DMS79 (cell line): ENCODE measurements around the gene DNAJB8.
A peak's percentile ranks its signal among the peaks of the same experiment; 100 is the strongest.

Source experiments
- DNase-seq: peaks from one replicate; lab custom pipeline; 2025; lab: John Stamatoyannopoulos, UW

DNAJB8 gene

GRCh38 chr3:128466840-128467541 is at the start of gene DNAJB8:
DNAJB8 (minus strand) TSS chr3:128466890; CDS start chr3:128463245, 3,645 bp downstream.
- no peak for DNase-seq

GRCh38 chr3:128515967-128516366 is 49.3 kb upstream of the DNAJB8 start:
- no peak for DNase-seq

DNA sequence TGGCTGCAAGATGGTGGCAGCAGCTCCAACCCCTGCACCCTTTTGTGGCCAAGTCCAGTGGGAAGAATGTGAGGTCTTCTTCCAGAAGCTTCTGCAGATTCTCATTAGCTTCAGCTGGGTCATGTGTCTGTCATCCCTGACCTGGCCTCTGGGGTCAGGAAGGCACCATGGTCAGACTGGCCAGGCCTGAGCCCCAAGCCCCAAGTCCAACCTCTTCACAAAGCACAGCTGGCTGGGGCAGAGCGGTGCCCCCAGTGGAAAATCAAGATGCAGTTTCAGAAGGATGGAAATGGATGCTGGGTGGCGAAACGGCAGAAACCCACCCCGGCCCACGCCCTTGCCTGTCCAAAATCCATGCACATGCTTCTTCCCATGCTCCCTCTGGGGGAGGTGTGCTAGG is 42.2 kb upstream of the DNAJB8 start:
- no peak for DNase-seq

GRCh38 chr3:128506754-128507153 is 40.1 kb upstream of the DNAJB8 start:
- no peak for DNase-seq

GRCh38 chr3:128505771-128506170 is 39.1 kb upstream of the DNAJB8 start:
- DNase-seq: no peak

DNA sequence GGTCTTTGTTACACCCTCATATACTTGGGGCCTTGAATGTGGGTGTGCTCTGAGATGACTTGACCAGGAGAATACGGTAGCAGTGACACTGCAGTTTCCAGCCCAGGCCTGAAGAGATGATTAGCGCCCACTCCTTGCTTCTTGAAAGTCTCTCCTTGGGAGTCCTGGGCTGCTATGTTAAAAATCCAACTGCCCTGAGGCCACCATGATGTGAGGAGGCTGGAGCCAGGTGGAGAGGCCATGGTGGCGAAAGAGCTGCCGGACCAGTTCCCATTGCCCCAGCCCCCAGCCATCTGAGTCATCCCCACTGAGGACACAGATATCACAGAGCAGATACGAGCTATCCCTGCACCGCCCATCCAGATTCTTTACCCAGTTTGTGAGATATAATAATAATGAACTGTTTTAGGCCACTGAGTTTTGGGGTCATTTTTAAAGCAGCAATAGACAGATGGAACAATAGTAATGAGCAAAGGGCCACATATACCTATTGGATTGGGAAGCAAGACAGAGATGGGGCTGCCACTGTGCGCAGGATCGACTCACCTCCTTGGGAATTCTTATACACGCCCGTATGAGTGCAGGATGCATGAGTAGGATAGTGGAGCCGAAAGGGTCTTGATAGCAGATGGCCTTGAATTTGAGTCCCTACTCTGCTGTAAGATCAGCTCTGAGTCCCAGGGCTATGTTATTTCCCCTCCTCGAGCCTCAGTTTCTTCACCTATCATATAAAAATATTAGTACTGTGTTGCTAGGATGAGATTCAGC is 38.5 kb upstream of the DNAJB8 start:
- DNase-seq: no peak

- no peak for DNase-seq
Observed at GRCh38 chr3:128504533-128504915, 37.8 kb upstream of the DNAJB8 start.

GRCh38 chr3:128503751-128504532 is 37.3 kb upstream of the DNAJB8 start:
- no peak for DNase-seq

DNA sequence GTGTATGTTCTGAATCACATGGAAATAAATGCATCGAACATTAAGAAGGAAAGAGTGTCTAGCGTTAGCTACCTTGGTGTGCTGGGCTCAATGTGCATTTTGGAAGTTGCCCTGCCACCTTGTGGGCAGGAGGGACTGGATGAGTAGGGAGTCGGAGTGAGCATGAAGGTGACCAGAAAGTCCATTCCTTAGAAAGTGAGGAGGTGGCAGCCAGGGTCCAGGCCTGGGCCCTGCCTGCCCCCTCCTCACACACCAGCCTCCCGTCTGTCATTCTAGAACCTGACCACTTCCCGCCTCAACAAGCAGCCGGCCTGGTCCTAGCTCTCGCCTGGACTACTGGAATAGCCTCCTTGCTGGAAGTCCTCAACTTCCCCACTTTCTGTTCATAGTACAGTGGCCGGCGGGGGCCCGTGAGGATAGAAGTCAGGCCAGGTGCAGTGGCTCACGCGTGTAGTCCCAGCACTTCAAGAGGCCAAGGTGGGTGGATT is 36.5 kb upstream of the DNAJB8 start:
- DNase-seq: no peak

DNA sequence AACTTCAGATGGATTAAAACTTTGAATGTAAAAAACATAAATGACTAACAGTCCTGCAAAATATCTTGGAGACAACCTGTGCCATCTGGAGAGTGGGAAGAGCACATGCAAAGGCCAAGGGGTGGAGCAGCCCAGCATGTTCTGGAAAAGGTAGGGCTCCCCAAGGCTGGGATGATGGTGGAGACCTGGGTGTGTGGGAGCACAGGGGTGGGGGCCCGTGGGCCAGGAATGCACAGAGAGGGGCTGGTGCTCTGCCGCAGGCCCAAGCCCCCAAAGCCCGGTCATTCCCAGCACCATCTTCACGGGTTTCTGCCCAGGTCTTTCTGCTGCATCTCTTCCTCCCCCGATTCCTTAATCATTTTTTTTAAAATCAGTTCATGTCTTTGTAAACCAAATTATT is 36.0 kb upstream of the DNAJB8 start:
- no peak for DNase-seq

- no peak for DNase-seq
Observed at GRCh38 chr3:128501431-128501830, 34.7 kb upstream of the DNAJB8 start.

GRCh38 chr3:128500556-128500955 is 33.9 kb upstream of the DNAJB8 start:
- no peak for DNase-seq

DNA sequence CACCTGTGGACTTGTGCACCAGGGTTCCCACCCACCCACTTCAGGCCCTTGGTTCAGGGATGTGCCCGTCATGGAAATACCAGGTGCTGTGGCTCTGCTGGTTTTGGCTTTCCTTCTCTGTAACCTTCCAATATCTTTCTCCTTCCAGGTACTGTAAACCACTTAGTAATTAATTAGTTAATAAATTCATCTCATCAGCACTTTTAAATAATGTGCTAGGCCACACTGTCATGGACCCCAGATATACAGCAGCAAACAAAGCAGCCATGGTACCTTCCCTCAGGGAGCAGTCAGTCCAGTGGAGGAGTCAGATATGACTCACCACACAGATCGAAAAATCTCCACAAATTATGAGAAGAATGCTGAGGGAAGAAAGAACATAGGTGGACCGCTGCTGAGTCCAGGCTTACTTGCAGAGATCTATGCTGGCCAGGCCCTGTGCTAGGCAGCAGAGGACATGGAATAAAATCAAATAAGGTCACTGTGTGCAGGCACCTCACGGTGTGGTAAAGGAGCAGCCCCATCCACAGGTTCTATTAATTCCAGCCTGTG is 33.1 kb upstream of the DNAJB8 start:
- no peak for DNase-seq

DNA sequence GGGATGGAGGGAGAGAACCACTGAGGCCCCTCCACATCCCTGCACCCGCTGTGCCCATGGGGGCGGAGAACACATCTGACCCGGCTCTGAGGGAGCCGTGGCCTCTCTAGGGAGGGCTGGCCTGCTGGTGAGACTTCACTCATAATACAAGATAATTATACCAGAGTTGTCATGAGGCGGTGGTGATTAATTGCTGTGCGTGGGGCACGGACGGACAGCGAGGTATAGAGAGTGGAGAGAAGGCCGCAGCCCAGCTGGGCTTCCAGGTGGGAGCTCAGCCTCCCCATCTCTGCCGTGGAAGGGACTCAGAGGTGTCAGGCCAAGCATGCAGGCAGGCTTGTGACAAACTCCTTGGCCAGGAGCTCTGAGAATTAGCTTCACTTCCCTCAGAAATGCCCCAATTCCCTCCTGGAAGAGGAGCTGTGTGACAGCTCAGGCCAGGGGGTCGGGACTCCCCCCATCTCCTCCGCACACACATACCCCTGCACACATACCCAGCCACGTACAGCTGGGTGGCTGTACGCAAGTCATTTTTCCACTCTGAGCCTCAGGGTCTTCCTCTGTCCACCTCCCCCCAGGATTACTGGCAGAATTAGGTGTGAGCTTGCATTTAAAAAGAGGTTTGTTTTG is 32.3 kb upstream of the DNAJB8 start:
- DNase-seq: no peak

DNA sequence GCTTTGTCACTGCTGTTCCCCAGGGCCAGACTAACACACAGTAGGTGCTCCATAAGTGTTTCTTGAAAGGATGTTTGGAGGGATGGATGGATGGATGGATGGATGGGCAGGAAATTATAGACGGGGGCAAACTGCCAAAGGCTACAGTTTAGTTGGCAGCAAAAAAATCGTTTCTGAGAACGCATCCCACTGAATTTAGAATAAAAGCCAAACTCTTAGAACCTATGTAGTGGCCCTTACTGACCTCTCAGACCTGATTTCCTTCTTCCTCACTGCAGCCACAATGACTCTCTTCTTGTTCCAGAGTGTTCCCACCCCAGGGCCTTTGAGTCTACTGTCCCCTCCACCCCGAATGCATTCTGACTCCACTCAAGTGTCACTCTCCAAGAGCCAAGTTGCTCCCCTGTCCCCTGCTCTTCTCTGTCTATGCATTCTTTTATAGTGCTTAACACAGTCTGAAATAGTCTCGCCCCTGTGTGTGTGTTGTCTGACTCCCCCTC is 31.5 kb upstream of the DNAJB8 start:
- DNase-seq: no peak

GRCh38 chr3:128497305-128498126 is 30.8 kb upstream of the DNAJB8 start:
- DNase-seq: peak; percentile 52

GRCh38 chr3:128496602-128497304 is 30.1 kb upstream of the DNAJB8 start:
- DNase-seq: no peak

- DNase-seq: no peak
Observed at GRCh38 chr3:128496019-128496601, 29.4 kb upstream of the DNAJB8 start.

DNA sequence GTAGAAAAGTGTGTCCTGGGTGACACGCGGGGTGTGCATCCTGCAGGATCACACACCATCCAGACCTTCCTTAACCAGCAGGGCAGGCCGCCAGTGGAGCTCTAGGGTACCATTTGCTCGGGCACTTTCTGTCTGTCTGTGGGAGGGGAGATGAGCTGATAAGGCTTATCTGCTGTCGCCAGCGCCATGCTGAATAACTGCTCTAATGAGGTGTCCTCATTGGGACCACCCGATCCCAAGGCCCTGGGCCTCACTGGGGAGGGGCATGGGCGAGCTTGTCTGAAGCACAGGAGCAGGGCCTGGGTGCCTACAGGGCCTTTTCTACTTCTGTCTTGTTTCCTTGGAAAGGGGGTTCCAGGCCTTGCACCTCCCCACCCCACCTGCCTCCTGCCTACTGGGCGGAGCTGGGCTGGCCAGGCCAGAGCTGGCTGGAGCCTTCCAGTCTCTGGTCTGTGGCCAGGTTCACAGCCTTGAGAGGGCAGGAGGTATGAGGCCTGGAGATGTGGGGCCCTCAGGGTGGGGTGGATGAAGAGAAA is 28.8 kb upstream of the DNAJB8 start:
- DNase-seq: no peak

DNA sequence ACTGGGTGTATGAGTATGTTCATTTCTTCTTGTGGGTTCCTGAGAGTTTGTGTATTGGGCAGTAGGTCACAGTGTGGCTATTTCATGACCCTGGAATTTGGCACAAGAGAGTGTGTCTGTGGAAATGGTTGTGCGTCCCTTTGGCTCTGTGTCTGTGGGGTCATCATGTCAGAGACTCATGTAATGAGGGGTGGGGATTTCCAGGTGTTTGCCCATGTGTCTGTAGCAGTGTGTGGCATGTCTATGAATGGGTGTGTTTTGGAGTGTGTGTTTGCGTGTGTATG is 27.6 kb upstream of the DNAJB8 start:
- DNase-seq: no peak
